ENCODE results near the gene HOXA3.

HOXA3 gene

GRCh38 chr7:27113991-27114769, 38.2 kb downstream of the HOXA3 start:
- Mint-ChIP-seq H3K9me3 (no peaks in the 10 kb centered on the region), H3K27me3 (ENCODE audit: low read depth) (no peaks in the 10 kb centered on the region), H3K36me3 (ENCODE audit: low read depth) (no peaks in the 10 kb centered on the region), H3K4me1 (ENCODE audit: low read depth) (no peaks in the 10 kb centered on the region), H3K4me3 (no peak overlapping the region), H3K27ac (no peak overlapping the region)
- no peak for DNase-seq (ENCODE audit: low spot score)

- DNase-seq (ENCODE audit: low spot score): no peak
- Mint-ChIP-seq H3K4me1 (ENCODE audit: low read depth) (no peaks in the 10 kb centered on the region), H3K27me3 (ENCODE audit: low read depth) (no peaks in the 10 kb centered on the region), H3K36me3 (ENCODE audit: low read depth) (no peaks in the 10 kb centered on the region), H3K4me3 (no peak overlapping the region), H3K9me3 (no peaks in the 10 kb centered on the region), H3K27ac (no peak overlapping the region)
Observed at GRCh38 chr7:27112955-27113949, 39.1 kb downstream of the HOXA3 start.

GRCh38 chr7:27112361-27112760, 40.0 kb downstream of the HOXA3 start:
- H3K9me3 Mint-ChIP-seq: no peaks in the 10 kb centered on the region
- H3K4me1 Mint-ChIP-seq (ENCODE audit: low read depth): no peaks in the 10 kb centered on the region
- no peak overlapping the region for H3K4me3 Mint-ChIP-seq
- no peak for DNase-seq (ENCODE audit: low spot score)
- no peaks in the 10 kb centered on the region for H3K27me3 Mint-ChIP-seq (ENCODE audit: low read depth)
- no peaks in the 10 kb centered on the region for H3K36me3 Mint-ChIP-seq (ENCODE audit: low read depth)
- no peak overlapping the region for H3K27ac Mint-ChIP-seq

GRCh38 chr7:27111751-27112277, 40.6 kb downstream of the HOXA3 start:
- no peaks in the 10 kb centered on the region for H3K27me3 Mint-ChIP-seq (ENCODE audit: low read depth)
- no peaks in the 10 kb centered on the region for H3K4me1 Mint-ChIP-seq (ENCODE audit: low read depth)
- no peaks in the 10 kb centered on the region for H3K9me3 Mint-ChIP-seq
- H3K27ac Mint-ChIP-seq: no peak overlapping the region
- DNase-seq (ENCODE audit: low spot score): no peak
- H3K4me3 Mint-ChIP-seq: no peak overlapping the region
- no peaks in the 10 kb centered on the region for H3K36me3 Mint-ChIP-seq (ENCODE audit: low read depth)

- H3K36me3 Mint-ChIP-seq (ENCODE audit: low read depth): no peaks in the 10 kb centered on the region
- no peak for DNase-seq (ENCODE audit: low spot score)
Observed at GRCh38 chr7:27111042-27111750, 41.2 kb downstream of the HOXA3 start.

GRCh38 chr7:27110186-27111031, 42.0 kb downstream of the HOXA3 start:
- no peak overlapping the region for H3K27ac Mint-ChIP-seq
- no peak overlapping the region for H3K4me3 Mint-ChIP-seq

More at GRCh38 chr7:27111042-27111750, 41.2 kb downstream of the HOXA3 start:
- no peaks in the 10 kb centered on the region for H3K9me3 Mint-ChIP-seq
- H3K27me3 Mint-ChIP-seq (ENCODE audit: low read depth): no peaks in the 10 kb centered on the region
- no peak overlapping the region for H3K27ac Mint-ChIP-seq
- H3K4me1 Mint-ChIP-seq (ENCODE audit: low read depth): no peaks in the 10 kb centered on the region
- no peak overlapping the region for H3K4me3 Mint-ChIP-seq

GRCh38 chr7:27109466-27110185, 42.8 kb downstream of the HOXA3 start:
- Mint-ChIP-seq H3K36me3 (ENCODE audit: low read depth) (no peaks in the 10 kb centered on the region), H3K27ac (no peak overlapping the region), H3K4me3 (no peak overlapping the region), H3K9me3 (no peaks in the 10 kb centered on the region), H3K4me1 (ENCODE audit: low read depth) (no peaks in the 10 kb centered on the region), H3K27me3 (ENCODE audit: low read depth) (peaks cover 15% of the 10 kb centered on the region)
- no peak for DNase-seq (ENCODE audit: low spot score)

More at GRCh38 chr7:27110186-27111031, 42.0 kb downstream of the HOXA3 start:
- H3K27me3 Mint-ChIP-seq (ENCODE audit: low read depth): peaks cover 7% of the 10 kb centered on the region
- no peak for DNase-seq (ENCODE audit: low spot score)
- no peaks in the 10 kb centered on the region for H3K9me3 Mint-ChIP-seq
- no peaks in the 10 kb centered on the region for H3K36me3 Mint-ChIP-seq (ENCODE audit: low read depth)
- no peaks in the 10 kb centered on the region for H3K4me1 Mint-ChIP-seq (ENCODE audit: low read depth)

- Mint-ChIP-seq H3K4me3 (no peak overlapping the region), H3K36me3 (ENCODE audit: low read depth) (no peaks in the 10 kb centered on the region), H3K27me3 (ENCODE audit: low read depth) (peaks cover 26% of the 10 kb centered on the region), H3K9me3 (no peaks in the 10 kb centered on the region), H3K27ac (no peak overlapping the region), H3K4me1 (ENCODE audit: low read depth) (no peaks in the 10 kb centered on the region)
- DNase-seq (ENCODE audit: low spot score): no peak
Observed at GRCh38 chr7:27108390-27109127, 43.8 kb downstream of the HOXA3 start.

GRCh38 chr7:27107391-27108381, 44.7 kb downstream of the HOXA3 start:
- Mint-ChIP-seq H3K4me1 (ENCODE audit: low read depth) (peaks cover 2% of the 10 kb centered on the region), H3K36me3 (ENCODE audit: low read depth) (no peaks in the 10 kb centered on the region), H3K27me3 (ENCODE audit: low read depth) (peaks cover 34% of the 10 kb centered on the region), H3K4me3 (no peak overlapping the region), H3K9me3 (no peaks in the 10 kb centered on the region), H3K27ac (no peak overlapping the region)
- no peak for DNase-seq (ENCODE audit: low spot score)

GRCh38 chr7:27106901-27107240, 45.5 kb downstream of the HOXA3 start:
- Mint-ChIP-seq H3K27ac (no peak overlapping the region), H3K9me3 (no peaks in the 10 kb centered on the region), H3K36me3 (ENCODE audit: low read depth) (no peaks in the 10 kb centered on the region), H3K27me3 (ENCODE audit: low read depth) (peaks cover 41% of the 10 kb centered on the region), H3K4me3 (no peak overlapping the region), H3K4me1 (ENCODE audit: low read depth) (peaks cover 4% of the 10 kb centered on the region)
- no peak for DNase-seq (ENCODE audit: low spot score)

GRCh38 chr7:27106181-27106900, 46.0 kb downstream of the HOXA3 start:
- Mint-ChIP-seq H3K4me3 (no peak overlapping the region), H3K27me3 (ENCODE audit: low read depth) (peaks cover 46% of the 10 kb centered on the region), H3K27ac (no peak overlapping the region), H3K9me3 (no peaks in the 10 kb centered on the region), H3K36me3 (ENCODE audit: low read depth) (no peaks in the 10 kb centered on the region), H3K4me1 (ENCODE audit: low read depth) (peaks cover 4% of the 10 kb centered on the region)
- no peak for DNase-seq (ENCODE audit: low spot score)
